Pancreas (tissue), 10 donors: ENCODE measurements around the gene PTPN2. TPM values are rescaled to one million over a fixed set of nuclear protein-coding genes. Genes with fewer than 3 reads are reported as not detected.

Experiments
- ATAC-seq, 4 donors: fragments of 200-7000 bp; cut with Tn5 transposase; one replicate each; pipeline versions ENCODE4 v1.8.0 to v1.9.1; 2020; ENCODE audit warnings: mild to moderate bottlenecking in 4 of 4, moderate library complexity in 4 of 4
- DNase-seq, 6 donors: peaks; one replicate each; pipeline ENCODE4 v3.0.0-alpha.2; 2020
- FAIRE-seq: peaks from 2 replicates; lab custom pipeline; 2012; peaks lifted over from hg19 to GRCh38; lab: Jason Lieb, UNC
- H3K27ac ChIP-seq, 4 donors: fragments of 200-600 bp; sonication (generic); 1 replicate in 3 of 4; 2 replicates in 1 of 4; pipeline versions ENCODE4 v1.5.0 to v1.8.0; 2020
- H3K27me3 ChIP-seq, 4 donors: fragments of 200-600 bp; one replicate each; pipeline ENCODE4 v1.8.0; 2021
- H3K36me3 ChIP-seq, 3 donors: fragments of 200-600 bp; sonication (generic) in 1 of 3; one replicate each; pipeline versions ENCODE4 v1.5.0 to v1.8.0; 2020 to 2021
- H3K4me1 ChIP-seq, 3 donors: fragments of 200-600 bp; one replicate each; pipeline ENCODE4 v1.8.0; 2021
- H3K4me3 ChIP-seq, 4 donors: fragments of 200-600 bp; sonication (generic) in 2 of 4; one replicate each; pipeline versions ENCODE4 v1.5.0 to v1.8.0; 2020 to 2021
- H3K9me3 ChIP-seq, 4 donors: fragments of 200-600 bp; one replicate each; pipeline ENCODE4 v1.8.0; 2021
- WGBS, 2 donors: extraction: QIAGEN DNeasy Blood & Tissue Kit; methylation state at CpG; one replicate each; pipeline ENCODE4 v1.1.7; 2013; 5-methylcytosine and 5-hydroxymethylcytosine counted together
- intact Hi-C, 3 donors: fragments of 100-400 bp; cut with DNase I; formaldehyde crosslinking; loops; one replicate each; pipeline versions ENCODE4 v1.11.1 to v1.14.2; 2022
- polyA plus RNA-seq, 2 donors: library from polyadenylated mRNA; stranded (reverse); fragments of 200-250 nt; gene quantifications; one replicate each; pipeline ENCODE4 v1.2.3, GENCODE V29; 2013
- total RNA-seq, 6 donors: library from RNA; stranded (reverse); fragmentation: NEBNext Ultra II Directional in 4 of 6; extraction: Animal tissue kit (Norgen Biotek cat#: 25700) in 4 of 6; gene quantifications; one replicate each; pipeline versions ENCODE4 v1.2.1 to v1.2.4, GENCODE V29; 2021 to 2023
- TF ChIP-seq, protein P1 (sequence below), 4 donors: fragments of 200-600 bp; sonication (generic) in 3 of 4; IDR thresholded peaks; one replicate each; pipeline versions ENCODE4 v1.5.0 to v1.8.0; 2021; ENCODE audit warnings: antibody characterized with exemption in 4 of 4
- donor health status: healthy with polysubstance abuse.
- donor health status: DM: no; HTN: no; CAD: no; lungs with moderate emphysema.
- donor health status: DM: no; HTN: no; CAD: no.
- donor health status: control.
- donor health status: control.
- donor health status: Bipolar disorder and iron deficiency.
- donor health status: DM: yes; HTN: yes; CAD: no.
- donor health status: DM: no; HTN: no; CAD: no.
- donor health status: DM: no; HTN: no; CAD: no.
- donor health status: DM: yes; HTN: yes; CAD: no.

Gene PTPN2
- total and polyA plus RNA-seq, 8 donors: 22.8 to 37.1 (median 26.3) TPM

DNA sequence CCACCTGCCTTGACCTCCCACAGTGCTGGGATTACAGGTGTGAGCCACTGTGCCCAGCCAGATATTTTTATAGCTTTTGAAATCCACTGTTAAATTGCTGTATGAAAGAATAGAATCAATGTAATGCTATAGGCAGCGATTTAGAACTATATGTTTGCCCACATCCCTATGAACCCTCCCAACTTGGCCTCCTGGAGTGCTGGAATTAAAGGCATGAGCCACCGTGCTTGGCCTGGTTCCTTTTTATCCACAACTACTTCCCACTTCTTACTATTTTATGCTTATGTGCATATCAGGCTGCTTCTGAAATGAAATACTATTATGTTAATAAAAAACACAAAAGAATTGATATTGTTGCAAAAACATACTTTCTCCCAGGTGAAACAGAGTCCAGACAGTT, 11.6 kb upstream of the PTPN2 start:
- no peaks in the 10 kb centered on the region for H3K9me3 ChIP-seq
- H3K4me1 ChIP-seq: no peaks in the 10 kb centered on the region
- H3K4me3 ChIP-seq: no peak overlapping the region
- H3K27me3 ChIP-seq: peaks cover 0 to 11% (median 0%) of the 10 kb centered on the region in 4 donors
- ATAC-seq: no peak
- no peak overlapping the region for H3K27ac ChIP-seq
- FAIRE-seq: no peak
- no peak for DNase-seq
- intact Hi-C loops: loop anchor here in 1 of 3 donors (10.0 kb wide), 1 partner anchor 151 kb away; no protein-coding TSS in a partner anchor
- TF ChIP-seq, protein P1, sequence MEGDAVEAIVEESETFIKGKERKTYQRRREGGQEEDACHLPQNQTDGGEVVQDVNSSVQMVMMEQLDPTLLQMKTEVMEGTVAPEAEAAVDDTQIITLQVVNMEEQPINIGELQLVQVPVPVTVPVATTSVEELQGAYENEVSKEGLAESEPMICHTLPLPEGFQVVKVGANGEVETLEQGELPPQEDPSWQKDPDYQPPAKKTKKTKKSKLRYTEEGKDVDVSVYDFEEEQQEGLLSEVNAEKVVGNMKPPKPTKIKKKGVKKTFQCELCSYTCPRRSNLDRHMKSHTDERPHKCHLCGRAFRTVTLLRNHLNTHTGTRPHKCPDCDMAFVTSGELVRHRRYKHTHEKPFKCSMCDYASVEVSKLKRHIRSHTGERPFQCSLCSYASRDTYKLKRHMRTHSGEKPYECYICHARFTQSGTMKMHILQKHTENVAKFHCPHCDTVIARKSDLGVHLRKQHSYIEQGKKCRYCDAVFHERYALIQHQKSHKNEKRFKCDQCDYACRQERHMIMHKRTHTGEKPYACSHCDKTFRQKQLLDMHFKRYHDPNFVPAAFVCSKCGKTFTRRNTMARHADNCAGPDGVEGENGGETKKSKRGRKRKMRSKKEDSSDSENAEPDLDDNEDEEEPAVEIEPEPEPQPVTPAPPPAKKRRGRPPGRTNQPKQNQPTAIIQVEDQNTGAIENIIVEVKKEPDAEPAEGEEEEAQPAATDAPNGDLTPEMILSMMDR (IDR thresholded peaks at IDR 0.05): no peak
- H3K36me3 ChIP-seq: no peaks in the 10 kb centered on the region
- WGBS, 2 donors: 68 to 88% methylated on average over 2 of the region's 2 CpGs

DNA sequence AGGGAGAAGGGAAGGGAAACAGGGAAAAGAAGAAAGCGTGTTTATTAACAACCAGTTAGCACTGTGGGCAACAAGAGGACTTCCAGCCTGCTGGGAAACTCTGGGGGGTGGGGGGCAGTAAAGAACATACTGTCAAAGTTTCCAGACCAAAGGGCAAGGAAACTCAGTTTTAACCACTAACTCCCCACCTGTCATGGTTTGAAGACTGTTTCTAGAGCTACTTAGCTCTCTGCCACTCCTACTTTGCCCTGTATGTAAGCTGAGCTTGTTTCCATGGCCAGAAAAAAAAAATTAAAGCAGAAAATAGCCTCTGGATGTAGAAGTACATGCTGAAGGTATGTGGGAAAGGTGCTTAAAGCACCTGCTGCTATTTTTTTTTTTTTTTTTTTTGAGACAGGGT, 11.0 kb upstream of the PTPN2 start:
- Histone ChIP-seq H3K27me3 (peaks cover 0 to 11% (median 0%) of the 10 kb centered on the region in 4 donors), H3K9me3 (no peaks in the 10 kb centered on the region), H3K4me1 (no peaks in the 10 kb centered on the region), H3K27ac (no peak overlapping the region), H3K36me3 (no peaks in the 10 kb centered on the region), H3K4me3 (no peak overlapping the region)
- ATAC-seq (no peak), FAIRE-seq (no peak), DNase-seq (no peak)
- intact Hi-C loops: loop anchor here in 1 of 3 donors (10.0 kb wide), 1 partner anchor 150 kb away; no protein-coding TSS in a partner anchor
- TF ChIP-seq, protein P1 (IDR thresholded peaks at IDR 0.05): no peak
- WGBS, 2 donors: 66 to 75% methylated on average over 1 of the region's 1 CpG

DNA sequence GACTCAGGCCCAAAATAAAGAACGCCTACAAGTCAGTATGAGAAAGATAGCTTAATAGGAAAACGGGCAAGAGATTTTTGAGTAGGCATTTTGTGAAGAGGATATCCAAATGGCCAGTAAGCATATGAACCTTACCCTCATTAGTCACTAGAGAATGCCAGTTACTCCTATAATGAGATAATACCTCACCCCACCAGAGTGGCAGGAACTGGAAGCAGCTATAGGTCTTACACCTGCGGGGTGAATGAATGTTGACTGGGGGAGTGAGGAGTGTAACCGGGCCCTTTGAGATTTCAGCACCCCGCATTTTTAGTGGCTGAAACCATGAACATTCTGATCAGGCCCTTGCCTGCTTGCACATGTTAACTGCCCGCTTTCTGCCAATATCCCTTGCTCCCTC, 7.5 kb upstream of the PTPN2 start:
- Histone ChIP-seq H3K36me3 (no peaks in the 10 kb centered on the region), H3K27me3 (peaks cover 0 to 11% (median 0%) of the 10 kb centered on the region in 4 donors), H3K9me3 (no peaks in the 10 kb centered on the region), H3K4me1 (no peaks in the 10 kb centered on the region), H3K27ac (no peak overlapping the region), H3K4me3 (no peak overlapping the region)
- TF ChIP-seq, protein P1 (IDR thresholded peaks at IDR 0.05): no peak
- WGBS, 2 donors: 68 to 73% methylated on average over 6 of the region's 6 CpGs
- DNase-seq (no peak), ATAC-seq (no peak), FAIRE-seq (no peak)
- intact Hi-C loops: loop anchor here in 2 of 3 donors (5.0 to 10.0 kb wide), 2 partner anchors 144 to 147 kb away; no protein-coding TSS in a partner anchor

DNA sequence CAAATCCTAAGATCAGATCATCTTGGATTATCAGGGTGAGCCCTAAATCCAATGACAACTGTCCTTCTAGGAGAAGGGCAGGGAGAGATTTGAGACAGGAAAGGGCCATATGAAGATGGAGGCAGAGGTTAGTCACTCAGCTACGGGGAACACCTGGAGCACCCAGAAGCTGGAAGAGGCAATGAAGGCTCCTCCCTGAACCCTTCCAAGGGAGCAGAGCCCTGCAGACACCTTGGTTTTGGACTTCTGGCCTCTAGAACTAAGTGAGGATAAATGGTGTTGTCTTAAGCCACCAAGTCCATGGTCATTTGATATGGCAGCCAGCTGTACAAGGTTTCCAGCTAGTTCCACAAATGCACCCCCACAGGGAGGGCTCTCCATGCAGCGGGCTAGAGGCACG, 6.9 kb upstream of the PTPN2 start:
- WGBS, 2 donors: 94 to 95% methylated on average over 3 of the region's 3 CpGs
- Histone ChIP-seq H3K4me3 (no peak overlapping the region), H3K9me3 (no peaks in the 10 kb centered on the region), H3K27me3 (peaks cover 0 to 9% (median 0%) of the 10 kb centered on the region in 4 donors), H3K4me1 (no peaks in the 10 kb centered on the region), H3K36me3 (no peaks in the 10 kb centered on the region), H3K27ac (no peak overlapping the region)
- ATAC-seq (no peak), FAIRE-seq (no peak), DNase-seq (no peak)
- TF ChIP-seq, protein P1 (IDR thresholded peaks at IDR 0.05): no peak
- intact Hi-C loops: loop anchor here in 2 of 3 donors (5.0 to 10.0 kb wide), 2 partner anchors 144 to 146 kb away; no protein-coding TSS in a partner anchor

DNA sequence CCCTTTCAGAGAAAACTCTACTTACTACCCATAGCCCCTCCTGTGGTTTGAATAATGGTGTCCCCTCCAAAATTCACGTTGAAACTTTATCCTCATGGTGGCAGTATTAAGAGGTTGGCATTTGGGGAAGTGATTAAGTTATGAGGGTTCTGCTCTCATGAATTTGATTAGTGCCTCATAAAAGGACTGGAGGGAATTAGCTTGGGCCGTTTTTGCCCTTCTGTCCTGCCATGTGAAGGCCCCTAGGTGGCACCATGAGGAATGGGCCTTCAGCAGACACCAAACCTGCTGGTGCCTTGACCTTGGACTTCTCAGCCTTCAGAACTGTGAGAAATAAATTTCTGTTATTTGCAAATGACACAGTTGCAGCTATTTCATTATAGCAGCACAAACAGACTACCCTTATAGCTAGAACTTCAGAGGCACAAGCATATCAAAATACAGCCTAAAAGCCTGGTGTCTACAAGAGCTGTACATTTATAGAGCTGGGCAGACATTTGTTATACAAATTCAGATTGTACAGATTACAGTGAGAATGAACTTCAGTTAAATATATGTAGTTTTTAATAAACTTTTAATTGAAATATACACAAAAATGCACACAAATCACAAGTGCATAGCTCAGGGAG, 2.6 kb upstream of the PTPN2 start:
- H3K4me1 ChIP-seq: peaks cover 5 to 12% (median 10%) of the 10 kb centered on the region in 3 donors
- no peaks in the 10 kb centered on the region for H3K36me3 ChIP-seq
- 20 to 29% methylated on average over 2 of the region's 2 CpGs for WGBS, 2 donors
- no peak overlapping the region for H3K4me3 ChIP-seq
- intact Hi-C loops: no loop called here
- TF ChIP-seq, protein P1 (IDR thresholded peaks at IDR 0.05): peak in 1 of 4 donors; percentile 16
- no peaks in the 10 kb centered on the region for H3K27me3 ChIP-seq
- peak in 1 of 6 donors; percentile 25 for DNase-seq
- H3K27ac ChIP-seq: no peak overlapping the region
- no peak for FAIRE-seq
- H3K9me3 ChIP-seq: no peaks in the 10 kb centered on the region
- ATAC-seq: no peak
